Measurements from ENCODE around the gene SHISAL2A.

DNA sequence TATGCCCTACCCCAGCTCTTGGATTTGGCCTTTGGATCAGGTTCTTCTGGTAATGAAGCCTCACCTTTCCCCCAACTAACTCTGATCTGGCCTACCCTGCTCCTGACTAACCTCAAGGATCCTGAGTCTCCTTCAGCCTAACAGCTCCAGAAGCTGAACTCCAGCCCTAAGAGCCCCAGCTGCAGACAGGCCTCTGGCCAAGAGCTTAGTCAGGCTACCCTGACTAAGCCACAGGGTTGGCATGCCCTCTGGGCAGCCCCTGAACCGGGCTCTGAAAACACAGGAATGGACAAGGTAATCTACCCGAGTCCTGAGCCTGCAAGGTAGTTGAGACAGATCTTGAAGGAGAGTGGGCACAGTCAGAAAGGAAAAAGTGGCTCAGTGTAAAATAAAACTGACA lies 35.7 kb downstream of the SHISAL2A start:
- TF ChIP-seq ATF7 (IDR thresholded peaks at IDR 0.05; ENCODE audit: low read depth) (no peak), CREM (IDR thresholded peaks at IDR 0.05; ENCODE audit: low read depth) (no peak), EZH2 (IDR thresholded peaks at IDR 0.05; ENCODE audit: borderline replicate concordance, control insufficient read depth, low read depth, low read length) (no peak), NBN (IDR thresholded peaks at IDR 0.05) (no peak)
- TF ChIP-seq, protein P1, sequence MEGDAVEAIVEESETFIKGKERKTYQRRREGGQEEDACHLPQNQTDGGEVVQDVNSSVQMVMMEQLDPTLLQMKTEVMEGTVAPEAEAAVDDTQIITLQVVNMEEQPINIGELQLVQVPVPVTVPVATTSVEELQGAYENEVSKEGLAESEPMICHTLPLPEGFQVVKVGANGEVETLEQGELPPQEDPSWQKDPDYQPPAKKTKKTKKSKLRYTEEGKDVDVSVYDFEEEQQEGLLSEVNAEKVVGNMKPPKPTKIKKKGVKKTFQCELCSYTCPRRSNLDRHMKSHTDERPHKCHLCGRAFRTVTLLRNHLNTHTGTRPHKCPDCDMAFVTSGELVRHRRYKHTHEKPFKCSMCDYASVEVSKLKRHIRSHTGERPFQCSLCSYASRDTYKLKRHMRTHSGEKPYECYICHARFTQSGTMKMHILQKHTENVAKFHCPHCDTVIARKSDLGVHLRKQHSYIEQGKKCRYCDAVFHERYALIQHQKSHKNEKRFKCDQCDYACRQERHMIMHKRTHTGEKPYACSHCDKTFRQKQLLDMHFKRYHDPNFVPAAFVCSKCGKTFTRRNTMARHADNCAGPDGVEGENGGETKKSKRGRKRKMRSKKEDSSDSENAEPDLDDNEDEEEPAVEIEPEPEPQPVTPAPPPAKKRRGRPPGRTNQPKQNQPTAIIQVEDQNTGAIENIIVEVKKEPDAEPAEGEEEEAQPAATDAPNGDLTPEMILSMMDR (IDR thresholded peaks at IDR 0.05 in 2 of 3, conservative IDR thresholded peaks at IDR 0.05 in 1 of 3; ENCODE audit: control insufficient read depth in 2 of 3, extremely low read depth in 1 of 3, insufficient read depth in 1 of 3, low read depth in 3 of 3, low read length in 3 of 3), result no peak
- TF ChIP-seq, protein P2, sequence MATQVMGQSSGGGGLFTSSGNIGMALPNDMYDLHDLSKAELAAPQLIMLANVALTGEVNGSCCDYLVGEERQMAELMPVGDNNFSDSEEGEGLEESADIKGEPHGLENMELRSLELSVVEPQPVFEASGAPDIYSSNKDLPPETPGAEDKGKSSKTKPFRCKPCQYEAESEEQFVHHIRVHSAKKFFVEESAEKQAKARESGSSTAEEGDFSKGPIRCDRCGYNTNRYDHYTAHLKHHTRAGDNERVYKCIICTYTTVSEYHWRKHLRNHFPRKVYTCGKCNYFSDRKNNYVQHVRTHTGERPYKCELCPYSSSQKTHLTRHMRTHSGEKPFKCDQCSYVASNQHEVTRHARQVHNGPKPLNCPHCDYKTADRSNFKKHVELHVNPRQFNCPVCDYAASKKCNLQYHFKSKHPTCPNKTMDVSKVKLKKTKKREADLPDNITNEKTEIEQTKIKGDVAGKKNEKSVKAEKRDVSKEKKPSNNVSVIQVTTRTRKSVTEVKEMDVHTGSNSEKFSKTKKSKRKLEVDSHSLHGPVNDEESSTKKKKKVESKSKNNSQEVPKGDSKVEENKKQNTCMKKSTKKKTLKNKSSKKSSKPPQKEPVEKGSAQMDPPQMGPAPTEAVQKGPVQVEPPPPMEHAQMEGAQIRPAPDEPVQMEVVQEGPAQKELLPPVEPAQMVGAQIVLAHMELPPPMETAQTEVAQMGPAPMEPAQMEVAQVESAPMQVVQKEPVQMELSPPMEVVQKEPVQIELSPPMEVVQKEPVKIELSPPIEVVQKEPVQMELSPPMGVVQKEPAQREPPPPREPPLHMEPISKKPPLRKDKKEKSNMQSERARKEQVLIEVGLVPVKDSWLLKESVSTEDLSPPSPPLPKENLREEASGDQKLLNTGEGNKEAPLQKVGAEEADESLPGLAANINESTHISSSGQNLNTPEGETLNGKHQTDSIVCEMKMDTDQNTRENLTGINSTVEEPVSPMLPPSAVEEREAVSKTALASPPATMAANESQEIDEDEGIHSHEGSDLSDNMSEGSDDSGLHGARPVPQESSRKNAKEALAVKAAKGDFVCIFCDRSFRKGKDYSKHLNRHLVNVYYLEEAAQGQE (IDR thresholded peaks at IDR 0.05; ENCODE audit: low read depth, low read length), result no peak
